ENCODE data around the gene TP73. TPM values are rescaled to one million over a fixed set of nuclear protein-coding genes. Genes with fewer than 3 reads are reported as not detected.

The TP73 gene
- total RNA-seq, 2 donors from 2014 or later, result 1.5 to 5.7 TPM

DNA sequence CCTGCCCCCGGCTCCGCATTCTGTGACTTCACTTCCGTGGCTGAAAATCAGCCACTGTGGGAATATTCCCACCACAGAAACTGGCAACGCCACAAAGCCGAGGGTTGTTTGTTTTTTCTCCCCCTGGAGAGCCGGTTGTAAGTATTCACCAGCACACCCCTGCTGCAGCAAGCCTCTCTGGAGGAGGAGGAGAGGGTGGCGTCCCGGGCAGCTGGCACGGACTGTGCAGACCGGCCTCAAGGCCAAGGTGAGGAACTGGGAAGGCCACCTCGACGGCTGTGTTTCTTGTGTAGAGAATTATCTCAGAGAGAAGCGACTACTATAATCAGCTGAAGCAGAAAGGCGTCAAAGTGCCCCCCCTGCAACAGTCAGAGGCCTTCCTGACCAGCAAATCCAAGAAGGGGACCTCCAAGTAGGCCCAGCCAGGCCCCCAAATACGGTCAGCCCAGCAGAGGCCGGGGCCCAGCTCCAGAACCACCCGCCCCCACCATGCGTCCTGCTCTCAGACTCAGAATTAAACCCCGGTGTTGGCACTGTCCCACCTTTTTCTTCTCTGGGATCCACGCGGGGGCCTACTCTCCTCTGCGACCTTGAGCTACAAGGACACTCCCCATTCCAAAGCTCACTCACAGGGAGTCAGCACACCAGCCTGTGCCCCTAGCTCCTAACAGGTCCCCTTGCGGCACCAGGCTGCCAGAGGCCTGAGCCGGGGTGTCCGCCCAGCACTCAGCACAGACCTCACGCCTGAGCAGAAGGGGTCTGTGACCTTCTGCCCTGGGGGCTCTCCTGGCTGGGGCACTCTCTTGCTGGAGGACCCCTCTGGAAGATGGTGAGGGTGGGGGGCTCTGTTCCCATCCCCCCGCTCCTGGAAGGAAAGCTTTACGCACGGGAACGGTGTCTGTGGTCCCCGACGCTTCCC, 119.1 kb downstream of the TP73 start:
- Mint-ChIP-seq H3K4me3 (peak overlapping the region; percentile 47), H3K36me3 (no peaks in the 10 kb centered on the region), H3K4me1 (ENCODE audit: low read depth in 2 of 2) (peaks cover 0 to 3% of the 10 kb centered on the region in 2 donors), H3K9me3 (no peaks in the 10 kb centered on the region), H3K27ac (no peak overlapping the region), H3K27me3 (peaks cover 0 to 3% of the 10 kb centered on the region in 2 donors)
- ATAC-seq (no peak), DNase-seq (ENCODE audit: low spot score) (peak; percentile 49)

DNA sequence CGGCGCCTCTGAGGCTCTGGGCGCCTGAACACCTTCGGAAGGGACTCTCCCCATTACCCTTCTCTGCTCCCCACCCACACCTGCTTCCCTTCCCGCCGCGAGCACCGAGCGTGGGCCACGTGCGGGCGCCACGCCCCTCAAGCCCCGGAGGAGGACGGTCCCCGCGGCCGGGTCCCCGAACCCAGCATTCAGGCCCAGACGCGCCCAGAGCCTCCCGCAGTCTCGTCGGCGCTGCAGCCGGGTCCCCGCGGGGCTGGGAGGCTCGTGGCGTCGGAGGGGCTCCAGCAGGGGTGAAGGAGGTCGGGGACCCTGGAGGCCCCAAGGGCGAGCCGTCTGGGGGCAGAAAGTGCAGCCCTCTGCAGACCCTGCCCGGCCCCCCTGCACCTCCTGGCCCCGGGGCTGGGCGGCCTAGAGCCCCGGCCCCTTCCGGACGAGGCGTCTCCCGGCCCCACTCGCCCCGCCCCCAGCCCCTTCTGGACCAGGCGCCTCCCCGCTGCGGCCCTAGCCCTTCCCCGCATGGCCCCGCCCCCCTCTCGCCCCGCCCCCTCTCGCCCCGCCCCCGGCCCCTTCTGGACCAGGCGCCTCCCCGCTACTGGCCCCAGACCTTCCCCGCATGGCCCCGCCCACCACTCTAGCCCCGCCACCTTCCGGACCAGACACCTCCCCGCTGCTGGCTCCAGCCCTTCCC, 119.9 kb downstream of the TP73 start:
- peak; percentile 91 to 94 for ATAC-seq
- Mint-ChIP-seq H3K27me3 (peaks cover 0 to 3% of the 10 kb centered on the region in 2 donors), H3K4me3 (peak overlapping the region; percentile 47), H3K27ac (no peak overlapping the region), H3K9me3 (no peaks in the 10 kb centered on the region), H3K4me1 (ENCODE audit: low read depth in 2 of 2) (peaks cover 0 to 3% of the 10 kb centered on the region in 2 donors), H3K36me3 (no peaks in the 10 kb centered on the region)
- DNase-seq (ENCODE audit: low spot score), result peak; percentile 93

DNA sequence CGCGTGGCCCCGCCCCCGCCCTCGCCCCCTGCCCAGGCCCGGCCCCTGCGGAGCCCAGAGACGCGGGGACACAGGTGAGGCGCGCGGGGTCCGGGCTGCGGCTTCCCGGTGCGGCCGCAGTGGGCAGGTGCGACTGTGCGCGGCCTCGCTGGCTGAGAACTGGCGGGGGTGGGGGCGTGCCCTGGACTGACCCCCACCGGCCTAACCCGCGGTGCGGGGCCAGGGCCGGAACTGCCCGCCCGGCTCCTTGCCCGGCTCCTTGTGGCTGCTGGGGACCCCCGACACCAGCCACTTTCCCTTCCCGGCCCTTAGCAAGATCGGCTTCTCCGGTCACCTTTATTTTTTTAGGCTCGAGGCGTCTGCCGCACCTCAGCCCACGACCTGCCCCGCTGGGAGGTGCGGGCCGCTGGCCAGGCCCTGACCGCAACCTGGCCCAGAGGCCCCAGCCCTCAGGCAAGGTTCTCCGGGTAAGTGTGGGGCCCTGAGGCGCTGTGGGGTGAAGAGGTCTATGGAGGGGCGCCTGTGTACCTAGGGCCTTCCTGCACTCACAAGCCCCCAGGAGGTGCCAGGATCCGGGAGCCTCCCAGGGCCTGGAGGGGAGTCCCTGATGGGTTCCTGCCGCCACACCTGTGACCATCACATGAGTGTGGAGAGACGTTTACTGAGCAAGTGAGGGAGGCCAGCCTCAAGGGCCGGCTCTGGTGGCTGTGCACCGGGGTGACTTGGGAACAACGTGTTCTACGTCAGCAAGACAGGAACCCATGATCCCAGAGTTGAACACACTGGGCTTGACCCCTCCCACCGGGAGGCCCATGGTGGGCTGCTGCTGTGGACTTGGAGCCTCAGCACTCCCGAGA, 120.6 kb downstream of the TP73 start, which contains the start of gene SMIM1:
Gene SMIM1 (plus strand): TSS at position 35 of the 857 bp plus-strand sequence. CDS start 2,625 bp downstream, outside the sequence.
- no peaks in the 10 kb centered on the region for H3K9me3 Mint-ChIP-seq
- peak; percentile 39 to 58 for ATAC-seq
- H3K4me1 Mint-ChIP-seq (ENCODE audit: low read depth in 2 of 2), result peaks cover 0 to 3% of the 10 kb centered on the region in 2 donors
- H3K27me3 Mint-ChIP-seq, result no peaks in the 10 kb centered on the region
- no peaks in the 10 kb centered on the region for H3K36me3 Mint-ChIP-seq
- H3K4me3 Mint-ChIP-seq, result peak within 1 kb of the TSS; percentile 56
- DNase-seq (ENCODE audit: low spot score), result peak; percentile 39
- no peak within 1 kb of the TSS for H3K27ac Mint-ChIP-seq

DNA sequence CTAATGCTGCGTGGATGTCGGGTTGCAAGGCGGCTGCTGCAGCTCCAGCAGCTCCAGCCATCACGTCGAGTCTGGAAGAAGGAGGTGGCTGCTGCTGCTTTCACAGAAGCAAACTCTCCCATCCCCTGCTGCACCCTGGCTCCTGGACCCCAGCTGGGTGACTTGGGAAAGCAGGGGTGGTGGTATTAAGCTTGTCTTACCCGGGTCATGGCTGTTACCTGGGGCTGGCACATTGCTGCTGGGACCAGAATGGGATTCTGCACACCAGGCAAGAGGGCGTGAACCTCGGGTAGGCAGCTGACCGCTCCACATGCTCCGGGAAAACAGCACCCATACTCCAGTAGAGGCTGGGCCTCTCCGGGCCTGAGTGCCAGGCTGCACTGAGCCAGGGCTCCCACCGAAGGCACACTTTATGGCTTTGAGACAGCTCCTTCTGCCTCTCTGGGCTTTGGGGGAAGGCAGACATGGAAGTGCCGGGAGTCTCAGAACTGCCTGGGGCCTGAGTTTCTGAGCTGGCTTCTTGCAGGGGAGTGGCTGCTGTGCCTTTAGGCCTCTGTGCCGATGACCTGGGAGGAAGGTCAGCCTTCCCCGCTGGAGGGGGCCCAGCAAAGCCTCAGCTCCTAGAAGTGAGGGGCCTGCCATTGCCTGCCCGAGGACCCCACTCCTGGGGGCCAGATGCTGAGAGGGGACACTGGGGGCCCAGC, 121.4 kb downstream of the TP73 start:
- Mint-ChIP-seq H3K27ac (no peak overlapping the region), H3K27me3 (no peaks in the 10 kb centered on the region), H3K4me3 (no peak overlapping the region), H3K9me3 (no peaks in the 10 kb centered on the region), H3K4me1 (ENCODE audit: low read depth in 2 of 2) (peaks cover 0 to 3% of the 10 kb centered on the region in 2 donors), H3K36me3 (no peaks in the 10 kb centered on the region)
- ATAC-seq (no peak), DNase-seq (ENCODE audit: low spot score) (peak; percentile 44)

DNA sequence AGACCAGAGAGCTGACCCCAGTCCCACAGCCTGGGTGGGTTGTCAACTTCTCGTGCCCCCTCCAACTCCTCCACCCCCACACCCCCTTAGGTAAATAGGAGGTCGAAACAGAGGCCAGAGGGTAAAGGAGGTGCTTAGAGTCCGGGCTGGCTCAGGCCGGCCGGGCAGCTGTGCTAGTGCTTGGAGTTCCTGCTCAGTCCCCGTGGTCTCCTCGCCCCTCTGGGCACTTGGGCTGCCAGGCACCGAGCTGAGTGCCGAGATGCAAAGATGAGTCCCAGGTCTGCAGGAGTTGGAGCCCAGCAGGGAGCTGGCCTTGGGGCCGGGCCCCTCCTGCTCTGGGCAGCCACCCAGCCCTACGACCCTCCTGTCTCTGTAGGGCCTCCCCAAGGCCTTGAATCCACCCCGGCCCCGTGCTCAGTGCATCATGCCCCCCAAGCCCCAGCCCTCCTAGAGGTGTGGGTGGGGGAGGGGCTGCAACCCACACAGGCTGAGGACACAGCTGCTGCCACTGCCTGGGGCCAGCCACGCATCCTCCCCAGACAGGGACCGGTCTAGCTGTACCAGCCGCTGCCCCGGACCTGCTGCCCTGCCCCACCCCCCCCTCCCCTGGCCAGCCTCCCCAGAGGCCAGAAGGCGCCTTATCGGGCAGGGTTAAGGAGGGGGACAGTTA, 122.1 kb downstream of the TP73 start:
- Mint-ChIP-seq H3K27me3 (no peaks in the 10 kb centered on the region), H3K4me1 (ENCODE audit: low read depth in 2 of 2) (peaks cover 0 to 3% of the 10 kb centered on the region in 2 donors), H3K9me3 (no peaks in the 10 kb centered on the region), H3K27ac (no peak overlapping the region), H3K4me3 (no peak overlapping the region), H3K36me3 (no peaks in the 10 kb centered on the region)
- DNase-seq (ENCODE audit: low spot score) (peak; percentile 54), ATAC-seq (no peak)

DNA sequence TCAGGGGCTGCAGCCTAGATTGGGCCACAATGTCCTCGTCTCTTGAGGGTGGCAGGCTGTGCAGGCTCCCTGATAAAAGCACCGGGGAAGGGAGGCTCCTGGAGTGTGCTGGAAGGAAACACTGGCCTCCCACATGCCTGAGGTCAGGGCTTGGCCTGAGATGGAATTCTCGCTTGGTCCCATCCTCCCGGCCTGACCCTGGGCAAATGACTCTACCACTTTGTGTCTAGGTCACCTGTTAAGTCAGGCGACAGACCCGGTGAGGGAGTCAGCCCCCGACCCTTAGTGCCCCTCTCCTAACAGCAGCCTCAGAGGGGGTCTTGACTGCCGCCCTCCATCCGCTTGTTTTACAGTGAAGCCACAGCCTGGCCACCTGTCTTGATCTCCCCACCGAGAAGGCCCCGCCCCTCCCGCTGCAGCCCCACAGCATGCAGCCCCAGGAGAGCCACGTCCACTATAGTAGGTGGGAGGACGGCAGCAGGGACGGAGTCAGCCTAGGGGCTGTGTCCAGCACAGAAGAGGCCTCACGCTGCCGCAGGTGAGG, 122.7 kb downstream of the TP73 start:
- ATAC-seq, result no peak
- DNase-seq (ENCODE audit: low spot score), result peak; percentile 45
- H3K4me1 Mint-ChIP-seq (ENCODE audit: low read depth in 2 of 2), result peaks cover 0 to 3% of the 10 kb centered on the region in 2 donors
- no peak overlapping the region for H3K27ac Mint-ChIP-seq
- no peak overlapping the region for H3K4me3 Mint-ChIP-seq
- H3K9me3 Mint-ChIP-seq, result no peaks in the 10 kb centered on the region
- H3K27me3 Mint-ChIP-seq, result no peaks in the 10 kb centered on the region
- peaks cover 4% of the 10 kb centered on the region for H3K36me3 Mint-ChIP-seq

DNA sequence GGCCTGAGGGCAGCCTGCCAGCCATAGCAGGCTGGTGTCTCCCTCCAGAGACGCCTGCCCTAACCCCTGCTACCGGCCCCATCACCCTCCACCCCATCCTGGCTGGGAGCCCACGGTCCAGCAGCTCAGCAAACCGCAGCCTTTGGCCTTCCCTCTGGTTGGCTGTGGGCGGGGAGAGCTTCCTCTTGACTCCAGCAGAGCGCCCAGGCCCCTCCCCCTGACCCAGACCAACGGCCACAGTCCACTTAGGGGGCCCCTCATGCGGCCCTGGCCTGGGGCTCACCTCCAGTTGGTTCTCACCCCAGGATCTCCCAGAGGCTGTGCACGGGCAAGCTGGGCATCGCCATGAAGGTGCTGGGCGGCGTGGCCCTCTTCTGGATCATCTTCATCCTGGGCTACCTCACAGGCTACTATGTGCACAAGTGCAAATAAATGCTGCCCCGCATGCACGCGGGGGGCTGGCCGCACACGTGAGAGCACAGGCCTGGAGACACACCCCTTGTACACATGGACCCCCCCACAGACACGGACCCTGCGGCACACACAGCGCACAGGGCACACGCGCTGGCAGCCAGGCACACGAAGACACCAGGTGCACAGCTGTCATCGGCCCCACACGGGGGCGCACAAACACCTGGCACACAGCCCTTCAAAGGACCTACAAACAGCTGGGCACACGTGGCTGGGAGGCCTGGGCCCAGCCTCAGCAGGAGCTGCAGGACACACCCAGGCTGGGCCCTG, 123.3 kb downstream of the TP73 start:
- H3K27me3 Mint-ChIP-seq, result no peaks in the 10 kb centered on the region
- H3K4me3 Mint-ChIP-seq, result no peak overlapping the region
- peaks cover 8% of the 10 kb centered on the region for H3K36me3 Mint-ChIP-seq
- DNase-seq (ENCODE audit: low spot score), result no peak
- peaks cover 0 to 3% of the 10 kb centered on the region in 2 donors for H3K4me1 Mint-ChIP-seq (ENCODE audit: low read depth in 2 of 2)
- no peak overlapping the region for H3K27ac Mint-ChIP-seq
- ATAC-seq, result peak in 1 of 2 donors; percentile 10
- H3K9me3 Mint-ChIP-seq, result no peaks in the 10 kb centered on the region

DNA sequence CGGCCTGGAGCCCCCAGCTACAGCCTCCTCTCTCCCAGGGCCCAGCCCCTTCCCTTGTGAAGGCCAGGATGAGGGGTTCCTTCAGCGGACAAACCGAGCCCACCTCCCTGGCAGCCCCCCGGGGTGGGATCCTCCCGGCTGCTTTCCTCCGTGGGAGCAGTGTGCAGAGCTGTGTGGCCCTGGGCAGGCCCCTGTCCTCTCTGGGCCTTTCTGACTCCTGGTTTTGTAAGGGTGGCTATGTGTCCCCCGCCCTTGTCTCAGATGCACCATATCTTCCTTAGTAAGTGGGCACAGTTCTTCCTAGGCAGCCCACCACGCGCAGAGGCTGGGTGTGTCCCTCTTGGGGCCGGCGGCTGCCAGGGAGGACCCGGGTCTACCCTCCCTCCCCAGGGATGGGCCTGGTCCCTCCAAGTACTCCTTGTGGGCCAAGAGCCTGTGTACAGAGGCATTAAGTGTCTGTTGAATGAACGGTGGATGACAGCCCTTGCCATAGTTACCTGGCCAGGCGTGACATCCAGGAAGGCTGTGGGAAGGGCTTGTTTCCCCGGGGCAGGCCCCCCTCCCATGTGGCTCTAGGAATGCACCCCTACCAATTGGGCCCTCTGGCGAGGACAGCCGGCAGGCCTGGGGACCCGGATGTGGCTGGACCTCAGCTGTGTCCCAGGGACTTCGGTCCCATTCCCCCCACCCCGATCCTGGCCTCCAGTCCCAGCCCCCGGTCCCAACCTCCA, 124.1 kb downstream of the TP73 start:
- ATAC-seq (no peak), DNase-seq (ENCODE audit: low spot score) (no peak)
- Mint-ChIP-seq H3K4me3 (no peak overlapping the region), H3K9me3 (no peaks in the 10 kb centered on the region), H3K27ac (no peak overlapping the region), H3K4me1 (ENCODE audit: low read depth in 2 of 2) (peaks cover 0 to 3% of the 10 kb centered on the region in 2 donors), H3K27me3 (no peaks in the 10 kb centered on the region), H3K36me3 (peaks cover 8% of the 10 kb centered on the region)

DNA sequence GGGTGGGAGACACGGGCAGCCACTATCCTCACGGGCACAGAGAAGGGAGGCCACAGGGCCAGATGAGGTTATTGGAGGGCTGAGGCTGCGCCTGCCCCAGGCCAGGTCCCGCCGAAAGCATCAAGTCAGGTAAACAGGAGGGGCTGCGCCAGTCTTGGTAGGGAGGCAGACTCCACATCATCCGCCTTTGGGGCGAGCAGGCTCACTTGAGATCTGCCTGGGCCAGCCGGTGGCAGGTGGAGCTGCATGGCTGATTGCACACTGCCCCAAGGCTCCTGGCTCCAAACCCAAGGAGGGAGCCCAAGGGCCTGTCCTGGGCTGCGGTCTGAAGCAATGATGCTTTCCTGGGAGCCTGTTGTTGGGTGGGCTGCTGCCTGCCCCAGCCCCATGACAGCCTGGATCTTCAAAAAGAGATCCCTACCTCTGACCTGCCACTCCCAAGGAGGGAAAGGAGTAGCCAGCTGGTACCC, 124.8 kb downstream of the TP73 start:
- Mint-ChIP-seq H3K4me3 (no peak overlapping the region), H3K27ac (no peak overlapping the region), H3K9me3 (no peaks in the 10 kb centered on the region), H3K27me3 (no peaks in the 10 kb centered on the region), H3K36me3 (peaks cover 8% of the 10 kb centered on the region), H3K4me1 (ENCODE audit: low read depth in 2 of 2) (peaks cover 0 to 3% of the 10 kb centered on the region in 2 donors)
- DNase-seq (ENCODE audit: low spot score), result no peak
- ATAC-seq, result no peak

DNA sequence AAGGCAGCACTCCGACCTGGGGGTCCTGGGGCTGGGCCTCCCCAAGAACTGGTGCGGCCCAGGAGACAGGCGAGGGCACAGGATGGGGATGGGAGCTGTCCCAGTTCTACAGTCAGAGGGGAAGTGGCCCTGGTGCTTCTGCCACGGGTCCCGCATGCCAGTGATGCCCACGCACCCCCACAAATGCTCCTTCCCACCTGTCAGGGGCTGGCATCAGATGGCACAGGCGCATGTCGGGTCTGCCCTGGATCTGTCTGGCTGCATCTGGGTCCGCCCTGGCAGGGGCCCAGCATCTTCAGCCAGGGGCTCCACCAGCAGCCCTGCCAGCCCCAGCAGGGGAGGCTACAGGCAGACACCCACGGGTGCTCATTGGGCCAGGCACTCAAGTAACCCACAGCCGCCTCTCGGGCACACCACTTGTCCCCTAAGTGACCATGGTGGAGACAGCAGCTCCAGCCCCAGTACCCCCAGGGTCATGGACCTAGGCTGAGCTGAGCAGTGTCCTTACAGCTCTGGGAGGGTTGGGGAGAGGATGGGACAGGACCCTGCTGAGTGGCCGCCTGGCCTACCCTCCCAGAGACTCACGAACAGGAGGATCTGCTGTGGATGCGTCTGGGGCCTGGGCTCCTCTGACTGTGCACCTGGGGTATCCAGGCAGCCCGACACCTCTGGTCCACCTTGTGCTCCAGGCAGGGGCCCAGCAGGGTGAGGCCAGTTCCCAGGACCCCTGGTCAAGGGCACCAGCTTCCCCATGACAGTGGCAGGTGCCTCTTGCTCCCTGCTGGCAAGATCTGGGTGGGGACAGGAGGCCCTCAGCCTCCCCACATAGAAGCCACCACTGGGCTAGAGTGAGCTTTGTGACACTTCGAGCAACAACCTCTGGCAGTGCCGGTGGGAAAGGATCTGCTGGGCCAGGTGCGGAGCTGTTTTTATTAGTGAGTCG, 125.6 kb downstream of the TP73 start:
- peaks cover 0 to 3% of the 10 kb centered on the region in 2 donors for H3K4me1 Mint-ChIP-seq (ENCODE audit: low read depth in 2 of 2)
- no peak overlapping the region for H3K4me3 Mint-ChIP-seq
- peaks cover 8% of the 10 kb centered on the region for H3K36me3 Mint-ChIP-seq
- no peaks in the 10 kb centered on the region for H3K9me3 Mint-ChIP-seq
- no peak for ATAC-seq
- no peak overlapping the region for H3K27ac Mint-ChIP-seq
- no peak for DNase-seq (ENCODE audit: low spot score)
- H3K27me3 Mint-ChIP-seq, result no peaks in the 10 kb centered on the region
